ENCODE data around the gene DPP6.
"Not testable (repeated sequence)": the region's sequence is repeated elsewhere in the genome, so short reads cannot be mapped to it uniquely, and the experiment has no call there.

GRCh38 chr7:154150656-154151055, 98.5 kb downstream of the DPP6 start:
- TF ChIP-seq CTCF, POLR2A, EP300 (IDR thresholded peaks at IDR 0.05): not testable (repeated sequence)

Data from ovary (tissue), 3 donors.